OCI-LY3 (cell line): ENCODE results near the gene TBX18.

Experiments used
- H2AFZ ChIP-seq: fragments of 200-600, 300-600 bp; shearing (Covaris generic); 2 replicates; pipeline ENCODE4 v1.6.0; 2014; ENCODE audit warnings: antibody characterized with exemption, low read depth, low read length
- H3K27ac ChIP-seq: fragments of 200-600, 300-600 bp; sonication (generic); 2 replicates; pipeline ENCODE4 v1.5.1; 2014; ENCODE audit warnings: mild to moderate bottlenecking, low read length, moderate library complexity, mixed read lengths
- H3K27me3 ChIP-seq: fragments of 200-600, 300-600 bp; sonication (generic); 2 replicates; pipeline ENCODE4 v1.6.1; 2014; ENCODE audit warnings: low read depth, low read length, mixed read lengths
- H3K36me3 ChIP-seq: fragments of 200-600, 300-600 bp; sonication (generic); replicated peaks from 2 replicates; pipeline ENCODE3; 2014; ENCODE audit warnings: low read depth, low read length, mixed read lengths
- H3K4me1 ChIP-seq: fragments of 300-600, 200-600 bp; sonication (generic); 2 replicates; pipeline ENCODE4 v1.6.1; 2014; ENCODE audit warnings: low read length, mixed read lengths
- H3K4me2 ChIP-seq: fragments of 200-600, 300-600 bp; sonication (generic); 2 replicates; pipeline ENCODE4 v1.6.1; 2014; ENCODE audit warnings: low read length, mixed read lengths
- H3K4me3 ChIP-seq: fragments of 300-600, 200-600 bp; sonication (generic); 2 replicates; pipeline ENCODE4 v1.5.1; 2014; ENCODE audit warnings: antibody characterized with exemption, mild to moderate bottlenecking, low read length, moderate library complexity
- H3K79me2 ChIP-seq: fragments of 300-600, 200-600 bp; shearing (Covaris generic); 2 replicates; pipeline ENCODE4 v1.6.1; 2014; ENCODE audit warnings: mild to moderate bottlenecking, low read length, mixed read lengths
- H3K9ac ChIP-seq: fragments of 300-600, 200-600 bp; shearing (Covaris generic); 2 replicates; pipeline ENCODE4 v1.6.0; 2014; ENCODE audit warnings: mild to moderate bottlenecking, low read length, moderate library complexity
- H3K9me3 ChIP-seq: fragments of 200-600, 300-600 bp; shearing (Covaris generic); 2 replicates; pipeline ENCODE4 v1.6.1; 2014; ENCODE audit warnings: low read length, mixed read lengths; ENCODE audit not compliant: insufficient read depth
- H4K20me1 ChIP-seq: fragments of 200-600, 300-600 bp; sonication (generic); 2 replicates; pipeline ENCODE4 v1.6.1; 2016; ENCODE audit warnings: low read length, mixed read lengths; ENCODE audit not compliant: insufficient read depth
- CTCF ChIP-seq: fragments of 200-600, 300-600 bp; sonication (generic); IDR thresholded peaks from 2 replicates; pipeline ENCODE4 v1.5.1; 2014; ENCODE audit warnings: antibody characterized with exemption, low read length, low read depth
- EZH2phosphoT487 ChIP-seq: fragments of 200-600 bp; shearing (Covaris generic); IDR thresholded peaks from 2 replicates; pipeline ENCODE4 v1.6.1; 2018; ENCODE audit warnings: antibody characterized with exemption, mixed run types, low read depth

The TBX18 gene

GRCh38 chr6:84771125-84771755, 6.8 kb upstream of the TBX18 start:
- Histone ChIP-seq H3K9ac (no peak overlapping the region), H3K36me3 (no peaks in the 10 kb centered on the region), H4K20me1 (no peaks in the 10 kb centered on the region), H3K27me3 (no peaks in the 10 kb centered on the region), H2AFZ (no peak overlapping the region), H3K27ac (no peak overlapping the region), H3K9me3 (no peaks in the 10 kb centered on the region), H3K4me3 (no peak overlapping the region), H3K4me1 (no peaks in the 10 kb centered on the region), H3K4me2 (no peak overlapping the region), H3K79me2 (no peaks in the 10 kb centered on the region)
- TF ChIP-seq EZH2phosphoT487 (no peak), CTCF (no peak)

DNA sequence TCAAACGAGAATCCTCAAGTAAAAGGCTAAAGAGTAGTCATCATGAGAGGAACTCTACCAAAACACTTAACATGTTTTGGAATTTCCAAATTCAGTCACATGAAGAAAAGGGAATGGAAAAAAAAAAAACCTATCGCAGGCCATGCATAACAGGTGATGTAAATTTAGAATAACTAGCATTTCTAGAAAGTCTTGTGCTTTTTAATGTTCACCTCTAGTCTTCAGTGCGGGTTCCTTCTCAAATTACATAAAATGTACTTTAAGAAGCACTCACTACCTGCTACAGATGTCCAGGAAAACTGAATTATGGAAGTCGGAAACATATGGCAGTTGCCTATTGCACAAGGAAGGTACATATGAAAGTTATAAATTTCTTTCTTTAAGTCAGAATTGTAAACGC, 6.1 kb upstream of the TBX18 start:
- Histone ChIP-seq H4K20me1 (no peaks in the 10 kb centered on the region), H3K36me3 (no peaks in the 10 kb centered on the region), H3K27me3 (no peaks in the 10 kb centered on the region), H3K9me3 (no peaks in the 10 kb centered on the region), H2AFZ (no peak overlapping the region), H3K4me1 (no peaks in the 10 kb centered on the region), H3K4me3 (no peak overlapping the region), H3K27ac (no peak overlapping the region), H3K4me2 (no peak overlapping the region), H3K79me2 (no peaks in the 10 kb centered on the region), H3K9ac (no peak overlapping the region)
- TF ChIP-seq CTCF, result no peak

DNA sequence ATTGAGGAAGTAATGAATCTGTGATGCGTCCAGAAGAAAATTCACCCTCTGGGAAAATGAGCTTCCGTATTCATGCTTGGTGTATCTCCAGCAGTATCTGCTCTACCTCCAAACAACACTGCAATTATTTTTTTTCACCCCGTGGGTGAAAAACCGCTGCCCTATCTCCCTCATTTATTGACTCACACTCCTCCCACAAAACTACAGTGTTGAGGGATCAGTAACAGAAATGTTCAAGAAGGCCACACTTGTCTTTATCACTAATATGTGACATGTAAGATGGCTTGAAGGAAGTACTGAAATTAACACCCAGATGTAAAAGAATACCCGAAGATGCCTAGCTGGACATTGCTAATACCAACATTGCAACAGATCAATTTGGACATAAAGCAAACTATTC, 4.9 kb upstream of the TBX18 start:
- peaks cover 9% of the 10 kb centered on the region; the same call in 1 of the 2 replicates for H3K9me3 ChIP-seq
- no peaks in the 10 kb centered on the region for H3K27me3 ChIP-seq
- H3K27ac ChIP-seq, result no peak overlapping the region
- no peak overlapping the region for H3K4me2 ChIP-seq
- no peaks in the 10 kb centered on the region for H3K79me2 ChIP-seq
- H3K4me1 ChIP-seq, result no peaks in the 10 kb centered on the region
- H3K4me3 ChIP-seq, result no peak overlapping the region
- H3K36me3 ChIP-seq, result no peaks in the 10 kb centered on the region
- TF ChIP-seq CTCF (no peak), EZH2phosphoT487 (no peak)
- H4K20me1 ChIP-seq, result no peaks in the 10 kb centered on the region
- H2AFZ ChIP-seq, result no peak overlapping the region
- no peak overlapping the region for H3K9ac ChIP-seq

- H3K4me2 ChIP-seq, result no peak overlapping the region
- H4K20me1 ChIP-seq, result no peaks in the 10 kb centered on the region
- H3K27ac ChIP-seq, result no peak overlapping the region
- no peak overlapping the region for H3K9ac ChIP-seq
- no peaks in the 10 kb centered on the region for H3K79me2 ChIP-seq
- no peaks in the 10 kb centered on the region for H3K27me3 ChIP-seq
- no peak overlapping the region for H3K4me3 ChIP-seq
- no peaks in the 10 kb centered on the region for H3K4me1 ChIP-seq
- H2AFZ ChIP-seq, result no peak overlapping the region
- no peaks in the 10 kb centered on the region for H3K36me3 ChIP-seq
- TF ChIP-seq EZH2phosphoT487 (no peak), CTCF (no peak)
- peaks cover 11% of the 10 kb centered on the region; the same call in 1 of the 2 replicates for H3K9me3 ChIP-seq
Measured at GRCh38 chr6:84768442-84769174, 4.2 kb upstream of the TBX18 start.
